ENCODE data around the gene CFAP77. TPM values are rescaled to one million over a fixed set of nuclear protein-coding genes. Genes with fewer than 3 reads are reported as not detected.
A peak's percentile ranks its signal among the peaks of the same experiment; 100 is the strongest.

The CFAP77 gene
- total and polyA plus RNA-seq, 2 of the 4 experiments (the other 2 are of a cell fraction) = not detected

- dilution Hi-C loops (cut with HindIII; ENCODE audit: low sequenced_read_pairs, unreplicated experiment) = no loop called here
- no peaks in the 10 kb centered on the region for H3K36me3 ChIP-seq (ENCODE audit: control insufficient read depth, insufficient read depth, low read length)
- in situ Hi-C loops (cut with MboI; ENCODE audit: low sequenced_read_pairs) = no loop called here
- H4K91ac ChIP-seq (ENCODE audit: insufficient read depth, low read depth, low read length) = no peak overlapping the region
- intact Hi-C loops (cut with micrococcal nuclease) = no loop called here
- H2BK5ac ChIP-seq (ENCODE audit: low read depth, low read length, poor library complexity, severe bottlenecking) = no peak overlapping the region
- no TSS peak for BruUV-seq (replicated peaks)
- no peaks in the 10 kb centered on the region; the same call in 1 of the 2 replicates for H3K9me1 ChIP-seq (ENCODE audit: insufficient read depth, low read length)
- H3K4me1 ChIP-seq (ENCODE audit: control insufficient read depth, insufficient read depth, low read length) = no peaks in the 10 kb centered on the region; the same call in 1 of the 2 replicates
- H3K4me3 ChIP-seq (ENCODE audit: insufficient read depth, low read depth, low read length) = no peak overlapping the region
- H4K5ac ChIP-seq (ENCODE audit: low read depth, low read length) = no peak overlapping the region
- H3K23ac ChIP-seq (ENCODE audit: low read depth, low read length) = peak overlapping the region; percentile 7; the same call in 1 of the 2 replicates
- no peak overlapping the region for H2BK120ac ChIP-seq (ENCODE audit: low read depth, low read length)
- H3K27me3 ChIP-seq (ENCODE audit: control insufficient read depth, insufficient read depth, low read length) = peaks cover 96% of the 10 kb centered on the region
- 3% methylated on average over 12 of the region's 74 CpGs; no CpG with 5 or more reads in 1 of the 2 experiments for WGBS, 2 experiments (ENCODE audit: extremely low coverage in 2 of 2, insufficient read length in 1 of 2)
- ChIA-PET CTCF (interaction anchor here (0.6 kb wide), 1 partner anchor 183 kb away, joined by 8 read pairs; no protein-coding TSS in a partner anchor), POLR2A (ENCODE audit: unreplicated experiment) (no interaction called here)
- H2BK20ac ChIP-seq (ENCODE audit: low read depth, low read length) = no peak overlapping the region
- ATAC-seq (ENCODE audit: low read depth) = no peak
- no peak overlapping the region for H2BK15ac ChIP-seq (ENCODE audit: low read depth, low read length)
- H2AFZ ChIP-seq (replicated peaks; ENCODE audit: low read length, poor library complexity) = no peak overlapping the region
- H3K14ac ChIP-seq (replicated peaks; ENCODE audit: low read depth, low read length) = no peak overlapping the region
- H3K79me1 ChIP-seq (ENCODE audit: low read depth in 1 of 2, low read length in 2 of 2) = no peaks in the 10 kb centered on the region
- no peak overlapping the region for H2AK9ac ChIP-seq (replicated peaks; ENCODE audit: low read depth, low read length, poor library complexity)
- H4K20me1 ChIP-seq (ENCODE audit: insufficient read depth, low read length) = peaks cover 53% of the 10 kb centered on the region
- no peak overlapping the region for H2AK5ac ChIP-seq (ENCODE audit: low read depth, low read length)
- DNase-seq = no peak
- no peak overlapping the region for H3K18ac ChIP-seq (ENCODE audit: low read depth, low read length)
- H3K9ac ChIP-seq (ENCODE audit: low read depth, low read length) = no peak overlapping the region
- H3K4me2 ChIP-seq (ENCODE audit: low read depth, low read length) = no peak overlapping the region
- no peak overlapping the region for H3K27ac ChIP-seq (ENCODE audit: insufficient read depth, low read length)
- H3K9me3 ChIP-seq (ENCODE audit: control insufficient read depth, insufficient read depth, low read length) = peaks cover 2% of the 10 kb centered on the region
- H4K8ac ChIP-seq (ENCODE audit: low read depth in 2 of 2, low read length in 2 of 2) = no peak overlapping the region
- H3K56ac ChIP-seq (ENCODE audit: extremely low read depth, insufficient read depth, low read length) = no peak overlapping the region
- TF ChIP-seq RFX5 (IDR thresholded peaks at IDR 0.05; ENCODE audit: low read depth, low read length) = no peak
- TF ChIP-seq, protein P1, sequence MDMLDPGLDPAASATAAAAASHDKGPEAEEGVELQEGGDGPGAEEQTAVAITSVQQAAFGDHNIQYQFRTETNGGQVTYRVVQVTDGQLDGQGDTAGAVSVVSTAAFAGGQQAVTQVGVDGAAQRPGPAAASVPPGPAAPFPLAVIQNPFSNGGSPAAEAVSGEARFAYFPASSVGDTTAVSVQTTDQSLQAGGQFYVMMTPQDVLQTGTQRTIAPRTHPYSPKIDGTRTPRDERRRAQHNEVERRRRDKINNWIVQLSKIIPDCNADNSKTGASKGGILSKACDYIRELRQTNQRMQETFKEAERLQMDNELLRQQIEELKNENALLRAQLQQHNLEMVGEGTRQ (IDR thresholded peaks at IDR 0.05; ENCODE audit: low read depth, low read length) = no peak
- TF ChIP-seq MAFK (IDR thresholded peaks at IDR 0.05; ENCODE audit: low read depth, low read length) = no peak
- no peak for TF ChIP-seq BHLHE40 (IDR thresholded peaks at IDR 0.05; ENCODE audit: low read depth, low read length)
- TF ChIP-seq MXI1 (IDR thresholded peaks at IDR 0.05; ENCODE audit: borderline replicate concordance, low read depth, low read length) = no peak
- no peak for TF ChIP-seq RAD21 (IDR thresholded peaks at IDR 0.05; ENCODE audit: low read length)
- TF ChIP-seq CHD1 (IDR thresholded peaks at IDR 0.05; ENCODE audit: low read depth, low read length) = no peak
- no peak for TF ChIP-seq NFE2L2 (IDR thresholded peaks at IDR 0.05; ENCODE audit: low read depth, low read length)
- no peak for TF ChIP-seq CEBPB (IDR thresholded peaks at IDR 0.05; ENCODE audit: low read depth, low read length)
- no peak for TF ChIP-seq RCOR1 (IDR thresholded peaks at IDR 0.05; ENCODE audit: insufficient replicate concordance, low read length)
- TF ChIP-seq, protein P2, sequence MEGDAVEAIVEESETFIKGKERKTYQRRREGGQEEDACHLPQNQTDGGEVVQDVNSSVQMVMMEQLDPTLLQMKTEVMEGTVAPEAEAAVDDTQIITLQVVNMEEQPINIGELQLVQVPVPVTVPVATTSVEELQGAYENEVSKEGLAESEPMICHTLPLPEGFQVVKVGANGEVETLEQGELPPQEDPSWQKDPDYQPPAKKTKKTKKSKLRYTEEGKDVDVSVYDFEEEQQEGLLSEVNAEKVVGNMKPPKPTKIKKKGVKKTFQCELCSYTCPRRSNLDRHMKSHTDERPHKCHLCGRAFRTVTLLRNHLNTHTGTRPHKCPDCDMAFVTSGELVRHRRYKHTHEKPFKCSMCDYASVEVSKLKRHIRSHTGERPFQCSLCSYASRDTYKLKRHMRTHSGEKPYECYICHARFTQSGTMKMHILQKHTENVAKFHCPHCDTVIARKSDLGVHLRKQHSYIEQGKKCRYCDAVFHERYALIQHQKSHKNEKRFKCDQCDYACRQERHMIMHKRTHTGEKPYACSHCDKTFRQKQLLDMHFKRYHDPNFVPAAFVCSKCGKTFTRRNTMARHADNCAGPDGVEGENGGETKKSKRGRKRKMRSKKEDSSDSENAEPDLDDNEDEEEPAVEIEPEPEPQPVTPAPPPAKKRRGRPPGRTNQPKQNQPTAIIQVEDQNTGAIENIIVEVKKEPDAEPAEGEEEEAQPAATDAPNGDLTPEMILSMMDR (conservative IDR thresholded peaks at IDR 0.05; ENCODE audit: low read depth, low read length) = no peak
- no peak overlapping the region for H3K4ac ChIP-seq (ENCODE audit: low read depth, low read length)
Observed at GRCh38 chr9:132586830-132587591, 177.0 kb downstream of the CFAP77 start.
